ENCODE measurements around the gene CDCA7.

DNA sequence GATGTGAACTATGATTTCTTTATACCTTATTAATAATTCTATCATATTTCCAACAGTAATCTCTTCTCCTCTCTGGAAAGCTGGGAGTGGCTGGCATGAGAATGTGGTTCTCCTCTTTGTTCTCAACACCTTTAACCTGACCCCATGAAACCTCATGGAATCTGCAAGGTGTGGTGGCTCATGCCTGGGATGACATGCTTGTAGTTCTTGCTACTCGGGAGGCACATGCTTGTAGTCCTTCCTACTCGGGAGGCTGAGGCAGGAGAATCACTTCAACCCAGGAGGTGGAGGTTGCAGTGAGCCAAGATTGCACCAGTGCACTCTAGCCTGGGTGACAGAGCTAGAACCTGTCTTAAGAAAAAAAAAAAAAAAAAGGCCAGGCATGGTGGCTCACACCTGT is 10.8 kb upstream of the CDCA7 start:
- TF ChIP-seq, protein P1, sequence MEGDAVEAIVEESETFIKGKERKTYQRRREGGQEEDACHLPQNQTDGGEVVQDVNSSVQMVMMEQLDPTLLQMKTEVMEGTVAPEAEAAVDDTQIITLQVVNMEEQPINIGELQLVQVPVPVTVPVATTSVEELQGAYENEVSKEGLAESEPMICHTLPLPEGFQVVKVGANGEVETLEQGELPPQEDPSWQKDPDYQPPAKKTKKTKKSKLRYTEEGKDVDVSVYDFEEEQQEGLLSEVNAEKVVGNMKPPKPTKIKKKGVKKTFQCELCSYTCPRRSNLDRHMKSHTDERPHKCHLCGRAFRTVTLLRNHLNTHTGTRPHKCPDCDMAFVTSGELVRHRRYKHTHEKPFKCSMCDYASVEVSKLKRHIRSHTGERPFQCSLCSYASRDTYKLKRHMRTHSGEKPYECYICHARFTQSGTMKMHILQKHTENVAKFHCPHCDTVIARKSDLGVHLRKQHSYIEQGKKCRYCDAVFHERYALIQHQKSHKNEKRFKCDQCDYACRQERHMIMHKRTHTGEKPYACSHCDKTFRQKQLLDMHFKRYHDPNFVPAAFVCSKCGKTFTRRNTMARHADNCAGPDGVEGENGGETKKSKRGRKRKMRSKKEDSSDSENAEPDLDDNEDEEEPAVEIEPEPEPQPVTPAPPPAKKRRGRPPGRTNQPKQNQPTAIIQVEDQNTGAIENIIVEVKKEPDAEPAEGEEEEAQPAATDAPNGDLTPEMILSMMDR (conservative IDR thresholded peaks at IDR 0.05; ENCODE audit: low read depth, low read length): no peak
- no peak for TF ChIP-seq EZH2 (IDR thresholded peaks at IDR 0.05; ENCODE audit: low read length, unreplicated experiment)
- TF ChIP-seq EZH2phosphoT487 (IDR thresholded peaks at IDR 0.05; ENCODE audit: borderline replicate concordance, low read length): no peak

All from PC-3 (cell line).